Measurements from ENCODE around the gene VPS13D.
"Not testable (repeated sequence)": the region's sequence is repeated elsewhere in the genome, so short reads cannot be mapped to it uniquely, and the experiment has no call there.

The VPS13D gene

DNA sequence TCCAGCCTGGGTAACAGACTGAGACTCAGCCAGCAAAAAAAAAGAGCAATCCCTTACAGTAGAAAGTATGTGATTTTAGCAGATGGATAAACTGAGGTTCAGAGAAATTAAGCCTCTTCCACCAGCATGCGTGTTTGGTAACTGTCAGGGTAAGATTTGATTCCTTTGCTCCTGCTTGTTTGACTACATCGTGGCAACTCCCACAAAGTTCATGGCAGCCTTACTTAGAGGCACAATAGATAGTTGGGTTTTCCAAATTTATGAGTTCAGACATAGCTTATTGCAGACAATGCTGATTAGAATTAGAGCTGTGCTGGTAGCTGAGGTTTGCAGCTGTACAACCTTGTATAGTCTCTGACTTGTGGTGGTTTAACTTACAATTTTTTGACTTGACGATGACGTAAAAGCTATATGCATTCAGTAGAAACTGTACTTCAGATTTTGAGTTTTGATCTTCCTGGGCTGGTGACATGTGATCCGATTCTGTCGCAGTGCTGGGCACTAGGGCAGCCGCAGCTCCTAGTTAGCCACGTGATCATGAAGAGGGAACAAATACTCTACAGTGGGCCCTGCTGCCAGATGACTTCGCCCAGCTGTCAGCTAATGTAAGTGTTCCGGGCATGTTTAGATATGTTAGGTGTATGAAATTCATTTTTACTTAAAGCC lies 220.4 kb downstream of the VPS13D start:
- no peak for DNase-seq (ENCODE audit: low spot score)

DNA sequence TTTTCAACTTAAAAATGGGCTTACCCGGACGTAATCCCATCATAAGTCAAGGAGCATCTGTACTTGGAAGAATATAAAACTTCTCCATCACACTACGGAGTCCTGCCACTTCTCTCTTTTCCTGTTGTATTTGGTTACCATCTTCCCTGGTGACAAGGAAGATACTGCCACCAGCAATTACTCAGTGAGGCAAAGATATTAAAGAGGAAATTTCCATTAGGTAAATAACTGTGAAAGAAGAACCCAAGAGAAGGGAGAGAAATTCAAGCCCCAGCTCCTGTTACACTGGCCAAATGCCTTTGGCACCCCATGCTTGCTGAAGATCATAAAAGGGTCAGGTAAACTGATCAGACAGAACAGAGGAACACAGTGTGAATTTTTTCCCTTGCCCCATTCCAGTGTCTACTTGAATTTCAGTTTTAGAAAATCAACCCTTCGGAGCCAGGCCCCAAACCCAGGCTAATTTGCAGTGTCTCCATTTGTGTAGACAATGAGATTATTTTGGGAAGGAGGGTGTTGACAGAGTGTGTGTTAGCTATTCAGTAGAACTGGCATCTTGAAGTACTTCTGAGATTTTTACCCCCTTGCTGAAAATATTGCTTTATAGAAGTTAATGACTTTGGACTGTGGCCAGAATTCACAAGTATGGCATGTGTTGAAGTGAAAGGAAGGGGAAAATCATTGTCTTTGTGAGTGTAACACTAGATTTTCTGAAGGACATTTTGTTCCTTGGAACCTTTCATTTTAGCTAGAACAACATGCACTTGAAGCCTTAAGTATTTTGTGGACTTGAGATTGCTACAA lies 221.1 kb downstream of the VPS13D start:
- DNase-seq (ENCODE audit: low spot score), result no peak

DNA sequence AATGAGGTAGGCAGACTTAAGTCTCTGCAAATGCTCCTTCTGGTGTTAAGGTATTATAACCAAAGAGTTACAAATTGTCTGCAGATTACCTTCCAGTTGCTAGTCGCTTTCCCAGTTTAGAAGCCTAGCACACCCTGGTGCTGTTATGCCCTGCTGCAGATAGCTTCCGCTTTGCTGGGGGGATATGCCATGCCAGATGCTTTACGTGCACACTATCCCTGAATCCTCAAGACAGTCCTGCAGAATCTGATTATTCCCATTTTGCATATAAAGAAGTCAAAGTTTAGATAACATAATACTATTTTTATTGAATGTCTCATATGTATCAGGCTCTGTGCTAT lies 221.7 kb downstream of the VPS13D start:
- DNase-seq (ENCODE audit: low spot score), result no peak

DNA sequence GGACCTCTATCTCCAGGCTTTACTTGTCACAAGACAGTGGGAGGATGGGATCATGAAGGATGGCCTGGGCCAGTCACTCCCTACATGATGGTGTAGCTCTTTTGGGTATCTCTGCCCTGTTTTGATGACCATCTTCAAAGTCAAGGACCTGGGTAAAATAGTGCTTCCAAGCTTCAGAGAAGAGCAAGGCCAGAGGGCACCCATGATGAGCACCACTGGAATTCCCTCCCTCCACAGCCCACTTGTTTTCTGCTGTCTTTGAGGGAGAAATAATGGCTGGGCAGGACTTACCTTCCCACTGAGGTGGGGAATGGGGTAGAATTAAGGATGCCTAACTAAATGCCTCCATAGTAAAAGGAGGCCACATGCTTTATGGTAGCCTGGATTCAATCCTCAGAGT lies 222.4 kb downstream of the VPS13D start:
- DNase-seq (ENCODE audit: low spot score), result no peak

DNA sequence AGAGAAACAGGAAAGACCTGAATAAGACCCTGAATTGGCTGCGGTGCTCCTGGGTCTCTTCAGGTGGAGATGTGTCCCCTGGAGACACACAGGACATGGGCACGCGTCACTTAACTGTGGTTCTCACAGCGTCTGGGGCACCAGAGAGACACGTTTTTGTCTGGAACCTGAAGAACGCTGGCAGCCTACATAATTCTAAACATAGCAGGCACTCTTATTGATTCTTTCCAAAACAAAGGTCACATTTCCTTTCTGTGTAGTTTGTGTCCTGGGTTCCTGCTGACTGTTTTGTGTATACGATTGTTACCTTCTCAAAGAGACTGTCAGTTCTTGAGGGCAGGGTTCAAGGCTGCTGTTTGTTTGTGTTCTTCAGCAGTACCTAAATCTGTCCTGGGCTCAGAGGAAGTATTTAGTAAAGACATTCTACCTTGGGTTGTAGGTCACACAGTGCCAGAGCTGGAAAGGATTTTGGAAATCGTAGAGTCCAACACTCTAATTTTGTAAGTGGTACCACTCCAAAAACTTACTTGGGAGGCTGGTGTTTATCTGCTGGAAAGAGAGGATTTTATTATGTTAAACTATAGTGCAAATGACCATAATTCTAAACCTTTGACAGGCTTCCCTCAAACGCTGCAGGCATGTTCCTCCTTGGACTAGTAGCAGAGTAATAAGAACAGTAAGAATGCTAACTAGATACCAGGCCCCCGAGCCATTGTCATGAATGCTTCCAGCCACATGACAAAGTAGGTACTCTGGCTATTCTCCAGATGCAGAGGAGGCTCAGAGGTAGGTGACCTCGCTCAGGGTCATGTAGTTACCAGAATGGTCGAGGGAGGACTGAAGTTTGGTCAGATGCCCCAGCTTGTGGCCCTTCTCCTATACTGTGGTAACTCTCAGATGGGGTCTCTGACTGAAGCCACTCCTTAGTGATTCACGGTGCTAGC lies 223.8 kb downstream of the VPS13D start:
- DNase-seq (ENCODE audit: low spot score), result no peak

DNA sequence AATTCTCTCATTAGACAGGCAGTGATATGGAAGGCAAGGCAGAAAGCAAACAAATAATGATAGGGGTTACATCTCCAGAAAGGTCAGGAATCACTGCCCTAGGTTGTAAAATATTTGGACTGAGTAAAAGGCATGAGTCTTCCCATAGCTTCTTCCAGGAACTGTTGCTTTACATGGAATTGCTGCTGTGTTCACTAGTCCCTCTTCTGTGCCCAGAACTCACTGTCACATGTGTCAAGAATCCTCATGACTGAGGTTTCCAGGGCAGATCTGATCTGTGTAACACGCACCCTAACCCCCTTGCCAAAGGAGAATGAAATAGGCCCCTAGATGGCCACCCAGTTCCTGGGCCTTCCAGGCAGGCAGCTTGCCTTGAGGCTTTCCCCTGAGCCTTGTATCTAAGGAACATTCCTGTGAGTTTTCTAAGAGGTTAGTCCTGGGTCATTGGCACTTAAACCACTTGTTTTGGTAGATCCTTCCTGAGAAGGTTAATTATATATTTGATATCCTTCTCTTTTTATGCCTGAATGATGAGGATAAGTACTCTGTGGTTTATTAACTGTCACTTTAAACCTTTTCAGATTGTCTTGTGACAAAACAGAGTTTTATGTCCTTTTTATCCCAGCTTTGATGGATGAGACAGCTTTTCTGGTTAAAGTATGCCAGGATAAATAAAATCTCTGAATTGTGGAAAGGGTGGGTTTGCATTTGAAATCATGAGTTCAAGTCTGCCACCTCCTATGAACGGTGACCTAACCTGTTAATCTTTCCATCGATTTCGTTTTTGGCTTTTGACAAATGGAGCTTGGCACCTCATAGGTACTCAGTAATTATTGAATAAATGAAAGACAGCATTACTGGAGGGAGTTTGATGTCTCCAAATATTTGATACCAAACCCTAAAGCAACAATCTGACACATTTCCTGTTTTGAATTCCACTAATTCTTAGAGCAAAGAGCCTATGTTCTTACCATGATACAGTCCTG lies 224.9 kb downstream of the VPS13D start:
- no peak for DNase-seq (ENCODE audit: low spot score)

DNA sequence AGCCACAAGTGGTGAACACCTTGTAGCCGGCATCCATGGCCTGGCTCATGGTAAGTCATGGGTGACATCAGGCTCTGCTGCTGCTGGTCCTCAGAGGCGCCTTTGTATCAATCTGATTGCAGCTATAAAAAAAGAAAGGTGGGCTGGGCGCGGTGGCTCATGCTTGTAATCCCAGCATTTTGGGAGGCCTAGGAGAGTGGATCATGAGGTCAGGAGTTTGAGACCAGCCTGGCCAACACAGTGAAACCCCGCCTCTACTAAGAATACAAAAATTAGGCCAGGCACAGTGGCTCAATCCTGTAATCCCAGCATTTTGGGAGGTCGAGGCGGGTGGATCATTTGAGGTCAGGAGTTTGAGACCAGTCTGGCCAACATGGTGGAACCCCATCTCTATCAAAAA lies 226.3 kb downstream of the VPS13D start:
- not testable (repeated sequence) for DNase-seq (ENCODE audit: low spot score)

DNA sequence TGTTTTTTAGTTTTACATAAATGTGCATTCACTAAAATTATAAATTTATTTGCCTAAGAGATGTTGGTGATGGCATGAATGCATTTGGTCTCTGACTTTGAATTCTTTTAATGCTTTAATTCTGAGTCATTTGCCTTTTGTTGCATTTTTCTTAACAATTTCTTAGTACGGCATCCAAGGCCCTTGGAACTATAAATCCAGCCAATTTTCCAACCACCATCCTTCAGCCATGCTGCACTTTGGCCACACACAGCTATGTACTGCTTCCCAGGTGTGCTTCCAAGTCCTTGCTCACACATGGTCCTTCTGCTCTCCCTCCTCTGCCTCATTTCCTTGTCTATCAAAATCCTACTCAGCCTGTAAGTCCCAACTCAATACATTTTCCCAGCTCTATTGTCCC lies 227.1 kb downstream of the VPS13D start:
- DNase-seq (ENCODE audit: low spot score), result no peak

DNA sequence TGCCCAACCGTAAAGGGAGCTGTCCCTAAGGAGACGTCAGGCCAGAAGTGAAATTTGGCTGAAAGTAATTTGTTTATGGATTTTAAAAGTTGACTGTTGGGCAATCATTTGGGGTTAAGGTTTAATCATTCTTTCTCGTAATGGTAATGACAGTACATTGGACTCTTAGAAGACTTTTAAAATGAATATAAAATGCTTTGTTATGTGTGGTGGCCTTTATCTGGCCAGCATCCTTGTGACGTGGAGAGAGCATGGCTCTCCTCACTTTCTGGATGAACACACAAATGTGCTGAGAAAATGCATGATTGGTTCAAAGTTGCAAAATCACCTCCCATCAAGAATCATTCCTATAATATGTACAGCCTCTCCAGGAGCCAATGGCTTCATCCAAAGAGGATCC lies 227.9 kb downstream of the VPS13D start:
- no peak for DNase-seq (ENCODE audit: low spot score)

DNA sequence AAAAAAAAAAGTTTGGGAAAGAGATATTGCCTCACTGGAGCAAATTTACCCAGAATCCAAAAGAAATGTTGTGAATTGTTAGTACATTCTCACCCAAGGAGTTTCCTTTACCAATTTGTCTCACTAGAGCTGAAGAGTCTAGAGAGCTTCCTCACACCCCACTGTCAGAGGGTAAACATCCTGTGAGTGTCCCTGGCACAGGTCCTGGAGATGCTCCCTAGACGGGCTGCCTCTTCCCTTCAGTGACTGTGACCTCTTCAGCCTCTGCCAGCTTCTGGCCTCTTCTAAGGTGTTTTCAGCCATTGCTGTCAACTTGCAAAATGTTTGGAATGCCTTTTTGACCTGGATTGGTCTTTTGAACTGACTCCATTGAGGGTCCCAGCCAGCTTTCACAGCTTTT lies 228.7 kb downstream of the VPS13D start:
- DNase-seq (ENCODE audit: low spot score), result no peak

DNA sequence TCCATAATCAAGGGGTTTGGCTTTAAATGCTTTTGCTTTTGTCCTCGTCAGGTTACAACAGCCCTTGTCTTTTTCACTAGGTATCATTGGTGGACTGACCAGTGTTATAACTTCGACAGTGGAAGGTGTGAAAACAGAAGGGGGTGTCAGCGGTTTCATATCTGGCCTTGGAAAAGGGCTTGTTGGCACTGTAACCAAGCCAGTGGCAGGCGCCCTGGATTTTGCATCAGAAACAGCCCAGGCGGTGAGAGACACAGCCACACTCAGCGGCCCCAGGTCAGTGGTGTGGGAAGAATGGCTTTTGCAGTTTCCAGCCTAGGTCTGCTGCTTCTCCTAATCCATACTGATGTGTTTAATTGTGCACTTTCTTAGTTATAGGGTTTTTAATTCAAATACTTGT lies 230.3 kb downstream of the VPS13D start:
- DNase-seq (ENCODE audit: low spot score), result no peak

DNA sequence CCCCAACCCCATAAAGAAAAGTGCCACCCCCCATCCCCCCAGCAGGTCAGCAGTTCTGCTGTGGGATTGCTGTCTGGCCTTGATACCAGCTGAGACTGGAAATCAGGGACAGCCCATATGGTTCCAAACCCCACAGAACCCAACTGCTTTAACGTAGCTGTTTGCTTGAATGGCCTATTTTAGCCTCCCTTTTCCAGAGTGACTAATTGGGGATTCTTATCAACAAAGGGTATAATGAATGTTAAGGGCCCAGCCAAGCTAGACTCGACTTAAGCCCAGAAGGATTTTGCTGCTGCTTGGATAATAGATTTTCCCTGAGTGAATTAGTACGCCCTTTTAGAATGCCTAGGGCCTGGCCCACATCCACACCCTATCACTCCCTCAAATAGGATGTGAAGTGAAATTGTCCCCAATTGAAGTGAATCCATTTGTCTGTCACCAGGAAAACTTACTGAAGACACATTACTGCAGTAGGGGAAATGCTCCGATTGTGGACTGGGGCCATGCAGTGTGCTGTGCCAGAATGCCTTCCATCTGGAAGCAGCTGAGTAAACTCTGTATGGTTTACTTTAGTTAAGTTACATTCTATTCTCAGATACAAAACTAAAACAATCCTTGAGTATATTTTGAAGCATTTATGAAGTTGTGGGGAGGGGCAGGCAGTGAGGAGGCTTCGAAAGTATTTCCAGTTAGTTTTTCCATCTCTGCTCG lies 231.2 kb downstream of the VPS13D start:
- DNase-seq (ENCODE audit: low spot score), result no peak

DNA sequence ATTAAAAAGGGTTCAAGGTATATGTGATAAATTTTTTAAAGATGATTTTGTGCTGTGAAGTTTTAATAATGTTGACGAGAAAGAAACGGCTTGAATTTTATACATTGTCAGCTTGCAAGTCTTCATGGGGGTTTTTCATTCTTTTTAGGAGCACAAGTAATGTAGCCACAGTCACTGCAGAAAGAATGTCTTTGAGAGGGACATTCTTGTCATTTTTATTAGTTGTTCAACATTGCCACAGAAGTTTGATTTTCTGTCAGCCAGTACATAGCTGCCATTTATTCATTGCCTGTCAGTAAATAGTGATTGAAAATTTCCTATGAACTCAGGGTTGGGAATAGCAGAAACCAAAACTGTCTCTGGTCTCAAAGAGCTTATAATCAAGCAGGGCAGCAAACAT lies 231.9 kb downstream of the VPS13D start:
- DNase-seq (ENCODE audit: low spot score), result no peak

DNA sequence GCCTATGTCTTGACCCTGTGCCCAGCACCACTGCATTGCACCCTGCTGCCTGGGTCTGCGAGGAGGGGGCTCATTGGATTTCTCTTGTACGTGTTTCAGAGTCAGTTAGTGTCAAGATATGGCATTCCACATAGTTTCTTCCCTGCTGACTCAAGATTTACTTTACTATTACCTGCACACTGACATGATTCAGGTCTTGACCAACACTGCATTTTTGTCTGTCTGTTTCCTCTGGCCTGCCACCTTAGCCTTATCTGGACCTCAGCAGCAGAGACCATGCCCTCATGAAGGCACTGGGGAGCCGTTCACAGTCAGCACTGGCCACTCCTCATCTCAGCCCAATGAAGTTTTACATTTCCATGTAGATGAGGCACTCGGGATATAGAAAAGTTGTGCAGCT lies 232.8 kb downstream of the VPS13D start:
- DNase-seq (ENCODE audit: low spot score), result no peak

DNA sequence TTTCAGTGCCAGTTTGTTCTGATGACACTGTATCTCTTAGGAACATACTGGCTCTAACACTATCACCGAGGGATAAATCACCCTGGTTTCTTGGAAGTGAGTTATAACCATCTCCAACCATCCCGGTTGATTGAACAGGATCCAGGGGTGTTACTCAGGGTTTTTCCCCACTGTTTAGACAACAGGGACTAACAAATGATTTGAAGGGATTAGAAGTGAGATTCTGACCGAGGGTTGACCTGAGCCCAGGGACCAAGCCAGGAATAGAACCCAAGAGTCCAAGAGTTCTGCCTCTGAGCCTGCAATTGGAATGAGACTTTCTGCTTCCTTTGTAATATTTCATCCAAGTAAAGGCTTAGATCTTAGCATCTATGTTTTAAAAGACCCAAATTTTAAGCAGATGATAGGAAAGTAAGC lies 234.2 kb downstream of the VPS13D start:
- no peak for DNase-seq (ENCODE audit: low spot score)

DNA sequence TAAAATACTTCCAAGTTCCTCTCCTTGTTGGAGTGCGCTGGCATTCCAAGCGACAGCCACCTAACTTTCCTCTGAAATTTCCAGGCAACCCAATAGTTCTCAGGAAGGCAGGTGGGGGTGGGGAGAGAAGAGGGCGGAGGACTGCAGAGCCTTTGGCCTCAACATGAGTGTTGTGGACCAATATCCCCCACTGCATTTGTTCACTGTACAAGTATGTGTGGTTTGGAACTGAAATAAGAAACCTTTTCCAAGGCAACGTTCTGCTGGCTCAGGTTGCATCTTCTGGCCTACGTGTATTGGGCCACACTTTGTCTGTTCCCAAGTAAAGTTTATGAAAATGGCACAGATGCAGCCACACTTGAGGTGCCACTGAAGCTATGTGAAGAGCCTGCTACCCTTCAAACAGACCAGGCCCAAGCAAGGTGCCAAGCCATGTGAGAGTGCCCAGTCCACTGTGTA lies 234.8 kb downstream of the VPS13D start:
- DNase-seq (ENCODE audit: low spot score), result no peak

DNA sequence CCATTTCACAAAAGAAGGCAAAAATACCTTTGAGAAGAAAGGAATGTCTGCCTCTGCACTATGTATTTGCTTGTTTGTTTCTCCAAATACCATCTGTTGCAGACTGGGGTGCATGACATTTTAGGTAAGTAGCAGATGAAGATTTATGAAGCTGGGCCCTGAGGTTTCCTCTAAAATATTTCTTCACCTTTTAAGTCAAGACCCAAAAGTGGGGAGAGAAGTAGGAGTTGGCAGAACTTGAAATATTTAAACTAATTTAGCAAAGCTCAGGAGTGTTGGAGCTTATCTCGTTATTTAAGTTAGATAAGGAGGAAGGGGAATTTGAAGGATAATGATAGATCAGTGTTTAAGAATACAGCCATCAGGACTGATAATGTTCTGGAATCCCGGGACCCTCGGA lies 235.3 kb downstream of the VPS13D start:
- no peak for DNase-seq (ENCODE audit: low spot score)

DNA sequence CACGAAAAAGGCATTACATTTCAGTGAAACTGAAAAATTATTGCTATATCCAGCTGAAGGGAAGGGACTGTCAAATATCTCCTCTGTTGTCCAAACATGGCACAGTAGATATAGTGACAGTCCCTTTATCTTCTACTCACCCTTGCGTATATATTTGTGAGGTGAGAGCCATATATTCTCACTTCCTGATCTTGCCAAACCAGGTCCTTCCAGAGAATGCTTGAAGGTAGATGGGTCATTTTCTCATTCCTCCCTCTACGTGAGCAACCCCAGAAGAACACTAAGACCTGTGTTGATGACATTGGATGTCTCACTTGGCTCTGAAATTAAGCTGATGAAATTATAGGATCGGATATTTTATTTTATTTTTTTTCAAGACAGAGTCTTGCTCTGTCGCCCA lies 237.0 kb downstream of the VPS13D start:
- no peak for DNase-seq (ENCODE audit: low spot score)

DNA sequence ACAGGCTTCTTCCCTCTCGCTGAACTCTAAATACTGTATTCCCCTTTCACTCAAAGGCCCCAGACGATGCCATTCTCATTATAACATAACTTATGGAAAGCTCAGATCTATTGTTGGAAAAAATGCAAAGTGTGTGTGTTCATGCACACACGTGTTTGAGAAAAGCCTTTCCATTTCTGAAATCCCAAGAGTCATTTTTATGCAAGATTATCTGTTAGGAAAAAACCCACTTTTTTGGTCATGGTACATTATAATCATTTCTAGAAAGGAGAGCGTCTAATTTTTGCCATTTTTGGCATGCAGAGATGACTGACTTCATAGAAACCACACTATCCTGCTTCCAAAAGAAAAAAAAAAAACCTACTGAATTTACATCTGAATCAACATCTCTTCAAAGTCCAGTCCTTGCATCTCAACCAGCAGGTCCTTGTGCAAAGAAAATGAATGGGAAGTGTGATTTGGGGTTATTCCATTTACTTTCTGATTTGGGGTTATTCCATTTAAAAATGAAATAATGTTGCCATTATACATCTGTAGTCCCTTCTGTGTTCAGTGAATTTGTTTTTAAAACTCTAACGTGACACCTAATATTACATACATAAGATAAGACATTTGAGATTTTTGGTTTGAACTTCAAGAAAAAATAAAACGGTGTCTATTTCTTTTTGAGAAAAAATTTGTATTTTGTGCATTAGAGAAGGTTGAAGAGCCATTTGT lies 237.9 kb downstream of the VPS13D start:
- no peak for DNase-seq (ENCODE audit: low spot score)

DNA sequence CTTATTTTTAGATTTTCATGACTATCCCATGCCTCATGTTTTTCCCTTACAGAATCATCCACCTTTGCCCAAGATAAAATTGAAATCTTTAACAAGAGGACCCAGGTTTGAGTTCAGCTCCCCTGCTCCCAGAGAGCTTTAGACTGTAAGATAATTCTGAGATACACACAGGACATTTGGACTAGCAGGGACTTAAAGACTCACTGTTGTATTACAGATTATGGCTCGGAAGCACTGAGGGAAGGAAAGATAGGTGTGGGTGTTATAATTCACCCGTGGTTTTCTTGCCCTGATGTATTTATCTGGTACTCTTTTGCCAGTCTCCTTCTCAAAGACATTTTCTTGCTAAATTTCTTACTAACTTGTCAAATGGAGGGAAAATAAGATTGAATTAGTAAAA lies 238.5 kb downstream of the VPS13D start:
- no peak for DNase-seq (ENCODE audit: low spot score)
